ENCODE data around the gene PPDPF.
"Not testable (repeated sequence)": the region's sequence is repeated elsewhere in the genome, so short reads cannot be mapped to it uniquely, and the experiment has no call there.

The PPDPF gene

DNA sequence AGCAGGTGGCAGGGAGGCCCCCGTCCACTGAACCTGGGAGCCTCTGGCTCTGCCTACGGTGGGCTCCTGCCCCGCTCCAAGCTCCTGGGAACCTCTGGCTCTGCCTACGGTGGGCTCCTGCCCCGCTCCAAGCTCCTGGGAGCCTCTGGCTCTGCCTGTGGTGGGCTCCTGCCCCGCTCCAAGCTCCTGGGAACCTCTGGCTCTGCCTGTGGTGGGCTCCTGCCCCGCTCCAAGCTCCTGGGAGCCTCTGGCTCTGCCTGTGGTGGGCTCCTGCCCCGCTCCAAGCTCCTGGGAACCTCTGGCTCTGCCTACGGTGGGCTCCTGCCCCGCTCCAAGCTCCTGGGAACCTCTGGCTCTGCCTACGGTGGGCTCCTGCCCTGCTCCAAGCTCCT, 50.5 kb downstream of the PPDPF start:
- not testable (repeated sequence) for DNase-seq (ENCODE audit: extremely low spot score, insufficient read length, low read depth); FAIRE-seq

Data from GM18507 (cell line).